HepG2 (cell line): ENCODE results near the gene RNASE8. TPM values are rescaled to one million over a fixed set of nuclear protein-coding genes. Genes with fewer than 3 reads are reported as not detected.

Experiments used
- CCAR2 ChIP-seq: fragments of 200-400 bp; formaldehyde crosslinking; optimal IDR thresholded peaks from 2 replicates; pipeline ENCODE3; 2018; ENCODE audit warnings: low read depth, mild to moderate bottlenecking, low read length, moderate library complexity
- CERS6 ChIP-seq: sonication (generic); formaldehyde crosslinking; IDR thresholded peaks from 2 replicates; pipeline ENCODE4 v1.5.0; 2020; ENCODE audit warnings: missing genetic modification reagents
- DBP ChIP-seq: sonication (generic); formaldehyde crosslinking; IDR thresholded peaks from 2 replicates; pipeline ENCODE4 v1.4.0; 2020; ENCODE audit warnings: missing genetic modification reagents; ENCODE audit errors: not compliant biosample characterization
- FOXK2 ChIP-seq: fragments of 450-650 bp; IDR thresholded peaks from 2 replicates; pipeline ENCODE4 v1.6.1; 2016
- KDM4B ChIP-seq: sonication (generic); formaldehyde crosslinking; IDR thresholded peaks from 2 replicates; pipeline ENCODE4 v1.4.0; 2020; ENCODE audit warnings: missing genetic modification reagents
- KDM5A ChIP-seq: fragments of 200-600 bp; sonication (generic); IDR thresholded peaks from 2 replicates; pipeline ENCODE4 v1.7.0; 2018; ENCODE audit warnings: antibody characterized with exemption, mild to moderate bottlenecking, low read length, borderline replicate concordance
- MAFK ChIP-seq, 2 experiments: IDR thresholded peaks in 1 of 2; conservative IDR thresholded peaks in 1 of 2; 2 replicates each; pipeline ENCODE4 v1.6.1; 2011; ENCODE audit warnings: improper control_type of control experiment in 2 of 2, low read length in 2 of 2
- MIXL1 ChIP-seq: IDR thresholded peaks from 2 replicates; pipeline ENCODE4 v1.6.1; 2016
- PRPF4 ChIP-seq: fragments of 200-400 bp; formaldehyde crosslinking; IDR thresholded peaks from 2 replicates; pipeline ENCODE4 v1.6.1; 2016; ENCODE audit warnings: low read length, low read depth; ENCODE audit not compliant: poor library complexity, severe bottlenecking
- REXO4 ChIP-seq: sonication (generic); formaldehyde crosslinking; IDR thresholded peaks from 2 replicates; pipeline ENCODE4 v1.8.0; 2022; ENCODE audit warnings: missing genetic modification reagents, mild to moderate bottlenecking, borderline replicate concordance
- RFXANK ChIP-seq: IDR thresholded peaks from 2 replicates; pipeline ENCODE4 v1.6.1; 2016
- SYNCRIP ChIP-seq: fragments of 200-400 bp; formaldehyde crosslinking; IDR thresholded peaks from 2 replicates; pipeline ENCODE4 v1.6.1; 2018; ENCODE audit warnings: mild to moderate bottlenecking, low read depth, low read length; ENCODE audit not compliant: insufficient read depth
- TAF15 ChIP-seq: fragments of 200-400 bp; formaldehyde crosslinking; IDR thresholded peaks from one replicate; pipeline ENCODE4 v1.6.1; 2018; ENCODE audit warnings: mild to moderate bottlenecking, low read depth, low read length; ENCODE audit not compliant: poor library complexity, severe bottlenecking
- TBX2 ChIP-seq: sonication (generic); formaldehyde crosslinking; IDR thresholded peaks from 2 replicates; pipeline ENCODE4 v1.5.0; 2020; ENCODE audit warnings: missing genetic modification reagents, mild to moderate bottlenecking, borderline replicate concordance
- THAP8 ChIP-seq: sonication (generic); formaldehyde crosslinking; IDR thresholded peaks from 2 replicates; pipeline ENCODE4 v1.5.1; 2020; ENCODE audit warnings: missing genetic modification reagents, mild to moderate bottlenecking, borderline replicate concordance
- ZBTB42 ChIP-seq: sonication (generic); formaldehyde crosslinking; IDR thresholded peaks from 2 replicates; pipeline ENCODE4 v1.5.0; 2020; ENCODE audit warnings: mild to moderate bottlenecking, missing genetic modification reagents
- ZFYVE20 ChIP-seq: sonication (generic); formaldehyde crosslinking; IDR thresholded peaks from 2 replicates; pipeline ENCODE4 v1.8.0; 2023; ENCODE audit warnings: low read depth, mild to moderate bottlenecking, moderate library complexity, missing genetic modification reagents, borderline replicate concordance
- ZNF180 ChIP-seq: sonication (generic); formaldehyde crosslinking; IDR thresholded peaks from 2 replicates; pipeline ENCODE4 v1.4.0; 2020; ENCODE audit warnings: low read depth, missing genetic modification reagents, borderline replicate concordance
- ZNF274 ChIP-seq: sonication (generic); formaldehyde crosslinking; IDR thresholded peaks from 2 replicates; pipeline ENCODE4 v1.5.1; 2020; ENCODE audit warnings: mild to moderate bottlenecking, missing genetic modification reagents
- ZNF296 ChIP-seq: sonication (generic); formaldehyde crosslinking; conservative IDR thresholded peaks from 2 replicates; pipeline ENCODE4 v1.5.0; 2020; ENCODE audit warnings: mild to moderate bottlenecking, missing genetic modification reagents
- ZNF558 ChIP-seq: sonication (generic); formaldehyde crosslinking; IDR thresholded peaks from 2 replicates; pipeline ENCODE4 v1.9.0; 2022; ENCODE audit warnings: mild to moderate bottlenecking, missing genetic modification reagents, borderline replicate concordance
- ZNF703 ChIP-seq: sonication (generic); formaldehyde crosslinking; IDR thresholded peaks from 2 replicates; pipeline ENCODE4 v1.5.1; 2020; ENCODE audit warnings: missing genetic modification reagents, mild to moderate bottlenecking, moderate library complexity, borderline replicate concordance
- ZNF713 ChIP-seq: sonication (generic); formaldehyde crosslinking; IDR thresholded peaks from 2 replicates; pipeline ENCODE4 v1.4.0; 2020; ENCODE audit warnings: mild to moderate bottlenecking, missing genetic modification reagents
- polyA plus RNA-seq, 8 experiments: library from polyadenylated mRNA; depleted of rRNA in 3 of 8; stranded (reverse) in 7 of 8; unstranded in 1 of 8; fragments of >200 nt; fragmentation: Illumina TruSeq in 4 of 8; extraction: Trizol in 4 of 8; gene quantifications; 2 replicates each; pipeline versions ENCODE4 v1.2.1 to v1.2.3, GENCODE V29; 2011 to 2016; ENCODE audit warnings: low read depth in 4 of 8, missing spikeins in 1 of 8, mixed read lengths in 1 of 8; ENCODE audit not compliant: insufficient read depth in 1 of 8
- total RNA-seq, 5 experiments: library from RNA; depleted of rRNA; stranded (reverse); fragments of >200 nt; fragmentation: Illumina TruSeq; extraction: Trizol; gene quantifications; 2 replicates each; pipeline ENCODE4 v1.2.3, GENCODE V29; 2016; ENCODE audit warnings: low read depth in 1 of 5
- TF ChIP-seq, protein P1 (sequence below): sonication (generic); formaldehyde crosslinking; conservative IDR thresholded peaks from 2 replicates; pipeline ENCODE4 v1.8.0; 2022; ENCODE audit warnings: missing genetic modification reagents
- TF ChIP-seq, protein P2 (sequence below): sonication (generic); formaldehyde crosslinking; IDR thresholded peaks from 2 replicates; pipeline ENCODE4 v1.5.1; 2020; ENCODE audit warnings: missing genetic modification reagents, mild to moderate bottlenecking, borderline replicate concordance

The RNASE8 gene
- total and polyA plus RNA-seq, 2 of the 13 experiments (the other 11 are each of a cell fraction or from before 2014, with no cell fraction given), result not detected

DNA sequence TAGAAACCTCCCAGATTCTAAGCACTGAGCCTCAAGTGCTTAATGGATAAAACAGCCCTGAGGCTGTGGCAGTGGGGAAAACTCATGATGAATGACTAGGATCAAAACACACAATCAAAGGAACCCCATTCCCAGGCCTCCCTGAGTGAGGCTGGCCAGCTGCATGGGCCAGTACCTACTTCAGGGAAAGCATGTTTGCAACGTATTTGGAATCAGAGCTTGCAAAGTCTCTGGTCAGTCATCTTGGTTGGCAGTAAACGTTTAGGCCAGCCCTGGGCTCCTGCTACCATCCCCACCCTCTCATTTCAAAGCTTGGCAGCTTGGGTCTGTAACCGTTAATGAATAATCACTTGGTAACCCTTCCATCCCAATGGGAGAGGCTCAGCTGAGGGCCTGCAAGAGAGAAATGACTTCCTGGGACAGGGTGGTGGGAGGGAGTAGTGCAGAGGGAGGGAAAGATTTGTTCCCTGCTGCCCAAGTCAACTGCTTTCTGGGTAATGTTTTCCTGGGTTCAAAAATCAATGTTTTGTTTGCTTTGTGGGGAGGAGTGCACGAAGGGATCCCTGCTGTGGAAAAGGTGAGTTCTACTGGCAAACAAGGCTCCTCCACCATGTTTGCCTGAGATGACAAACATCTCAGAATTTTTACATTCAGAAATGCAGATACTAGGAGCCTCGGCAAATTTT, 2.0 kb upstream of the RNASE8 start (continued):
- TF ChIP-seq ZNF558 (no peak; the same call in 1 of the 2 replicates), PRPF4 (no peak), KDM4B (CRISPR knock-in tag) (no peak; the same call in 1 of the 2 replicates), MAFK (conservative IDR thresholded peaks at IDR 0.05 in 1 of 2, IDR thresholded peaks at IDR 0.05 in 1 of 2; ENCODE audit: low read length in 2 of 2) (no peak), RFXANK (CRISPR knock-in tag) (no peak), CERS6 (CRISPR knock-in tag) (no peak), TBX2 (CRISPR knock-in tag) (peak; percentile 93), ZNF180 (CRISPR knock-in tag) (no peak), ZNF274 (peak; percentile 66; the same call in 1 of the 2 replicates), ZNF703 (CRISPR knock-in tag) (no peak), MIXL1 (CRISPR knock-in tag) (peak; percentile 99), DBP (CRISPR knock-in tag) (peak; percentile 37), ZNF713 (CRISPR knock-in tag) (no peak), THAP8 (CRISPR knock-in tag) (no peak), FOXK2 (no peak), KDM5A (no peak), ZBTB42 (CRISPR knock-in tag) (no peak), TAF15 (no peak), REXO4 (CRISPR knock-in tag) (no peak), SYNCRIP (no peak), ZNF296 (CRISPR knock-in tag) (no peak), ZFYVE20 (CRISPR knock-in tag) (no peak), CCAR2 (no peak)
- TF ChIP-seq, protein P1, sequence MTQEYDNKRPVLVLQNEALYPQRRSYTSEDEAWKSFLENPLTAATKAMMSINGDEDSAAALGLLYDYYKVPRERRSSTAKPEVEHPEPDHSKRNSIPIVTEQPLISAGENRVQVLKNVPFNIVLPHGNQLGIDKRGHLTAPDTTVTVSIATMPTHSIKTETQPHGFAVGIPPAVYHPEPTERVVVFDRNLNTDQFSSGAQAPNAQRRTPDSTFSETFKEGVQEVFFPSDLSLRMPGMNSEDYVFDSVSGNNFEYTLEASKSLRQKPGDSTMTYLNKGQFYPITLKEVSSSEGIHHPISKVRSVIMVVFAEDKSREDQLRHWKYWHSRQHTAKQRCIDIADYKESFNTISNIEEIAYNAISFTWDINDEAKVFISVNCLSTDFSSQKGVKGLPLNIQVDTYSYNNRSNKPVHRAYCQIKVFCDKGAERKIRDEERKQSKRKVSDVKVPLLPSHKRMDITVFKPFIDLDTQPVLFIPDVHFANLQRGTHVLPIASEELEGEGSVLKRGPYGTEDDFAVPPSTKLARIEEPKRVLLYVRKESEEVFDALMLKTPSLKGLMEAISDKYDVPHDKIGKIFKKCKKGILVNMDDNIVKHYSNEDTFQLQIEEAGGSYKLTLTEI (CRISPR knock-in tag), result no peak
- TF ChIP-seq, protein P2, sequence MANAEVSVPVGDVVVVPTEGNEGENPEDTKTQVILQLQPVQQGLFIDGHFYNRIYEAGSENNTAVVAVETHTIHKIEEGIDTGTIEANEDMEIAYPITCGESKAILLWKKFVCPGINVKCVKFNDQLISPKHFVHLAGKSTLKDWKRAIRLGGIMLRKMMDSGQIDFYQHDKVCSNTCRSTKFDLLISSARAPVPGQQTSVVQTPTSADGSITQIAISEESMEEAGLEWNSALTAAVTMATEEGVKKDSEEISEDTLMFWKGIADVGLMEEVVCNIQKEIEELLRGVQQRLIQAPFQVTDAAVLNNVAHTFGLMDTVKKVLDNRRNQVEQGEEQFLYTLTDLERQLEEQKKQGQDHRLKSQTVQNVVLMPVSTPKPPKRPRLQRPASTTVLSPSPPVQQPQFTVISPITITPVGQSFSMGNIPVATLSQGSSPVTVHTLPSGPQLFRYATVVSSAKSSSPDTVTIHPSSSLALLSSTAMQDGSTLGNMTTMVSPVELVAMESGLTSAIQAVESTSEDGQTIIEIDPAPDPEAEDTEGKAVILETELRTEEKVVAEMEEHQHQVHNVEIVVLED, result no peak; the same call in 1 of the 2 replicates
